ENCODE results near the gene HAUS8. TPM values are rescaled to one million over a fixed set of nuclear protein-coding genes. Genes with fewer than 3 reads are reported as not detected.

Gene HAUS8
- total and polyA plus RNA-seq, 10 of the 15 experiments (the other 5 are each of a cell fraction or from before 2014, with no cell fraction given) = 22.7 to 43.9 (median 34.4) TPM

DNA sequence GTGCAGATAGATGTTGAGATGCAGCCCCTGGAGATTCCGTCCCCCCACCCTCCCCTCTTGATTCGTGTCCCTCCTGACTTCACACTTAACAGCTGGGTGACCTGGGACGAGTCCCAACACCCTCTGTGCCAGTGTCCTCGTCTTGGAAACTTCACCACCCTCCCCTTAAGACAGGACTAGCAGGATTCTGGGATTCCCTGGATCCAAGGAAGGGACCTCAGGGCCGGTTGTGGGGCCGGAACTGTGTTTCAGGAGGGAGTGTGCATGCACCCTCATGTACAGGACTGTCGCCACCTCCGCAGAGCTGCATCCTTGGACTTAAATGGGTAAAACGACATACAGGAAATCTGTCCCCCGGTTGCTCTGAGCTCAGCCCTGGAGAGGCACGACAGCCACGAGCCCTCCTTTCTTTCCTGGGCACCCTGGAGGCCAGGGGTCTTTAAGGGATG is 1.3 kb upstream of the HAUS8 start:
- H2AFZ ChIP-seq (ENCODE audit: control insufficient read depth, low read depth, low read length) = no peak overlapping the region
- in situ Hi-C loops (cut with MboI) (no loop called here), intact Hi-C loops (cut with micrococcal nuclease; ENCODE audit: unreplicated experiment) (no loop called here)
- no peaks in the 10 kb centered on the region for H3K9me3 ChIP-seq (replicated peaks; ENCODE audit: control insufficient read depth, insufficient read depth, low read length)
- ChIA-PET RAD21 (ENCODE audit: unreplicated experiment) (interaction anchor here (0.6 to 7.7 kb wide), 10 partner anchors 33 to 357 kb away, joined by 3 to 91 read pairs (median 5); partner anchors contain the start of genes NWD1 and USE1), CTCF (interaction anchor here (1.0 to 2.3 kb wide), 10 partner anchors 8 to 206 kb away, joined by 3 to 7 read pairs (median 4); partner anchors contain the start of gene ANKLE1), SMC1A (ENCODE audit: uncharacterized antibody, unreplicated experiment) (interaction anchor here (0.6 to 11.7 kb wide), 6 partner anchors 8 to 138 kb away, joined by 3 to 88 read pairs (median 4); partner anchors contain the start of gene USE1), POLR2A (interaction anchor here (0.6 to 8.5 kb wide), 12 partner anchors 8 to 1015 kb away, joined by 3 to 111 read pairs (median 3); partner anchors contain the start of genes ANKLE1, BABAM1 and BST2)
- H3K27me3 ChIP-seq (replicated peaks in 1 of 2; ENCODE audit: control insufficient read depth in 2 of 2, insufficient read depth in 2 of 2, low read length in 1 of 2) = no peaks in the 10 kb centered on the region
- peak overlapping the region; percentile 83 for H3K9ac ChIP-seq (ENCODE audit: control insufficient read depth, insufficient read depth, low read length)
- 1% methylated on average over 12 of the region's 12 CpGs for WGBS (ENCODE audit: insufficient coverage, insufficient replicate concordance, low lambda C conversion rate, missing lambda C conversion rate)
- H3K4me1 ChIP-seq (ENCODE audit: control insufficient read depth, insufficient read depth, low read length) = peaks cover 41% of the 10 kb centered on the region
- H4K20me1 ChIP-seq (ENCODE audit: control insufficient read depth, insufficient read depth) = peaks cover 5% of the 10 kb centered on the region
- H3K4me3 ChIP-seq = peak overlapping the region; percentile 93
- H3K36me3 ChIP-seq (ENCODE audit: control insufficient read depth in 2 of 2, insufficient read depth in 2 of 2, low read length in 1 of 2) = no peaks in the 10 kb centered on the region
- no peak for DNase-seq (ENCODE audit: low read depth, low spot score)
- no peak for FAIRE-seq
- no peak for ATAC-seq
- peaks cover 92% of the 10 kb centered on the region for H3K79me2 ChIP-seq (ENCODE audit: control insufficient read depth, insufficient read depth, low read length)
- H3K27ac ChIP-seq (ENCODE audit: control insufficient read depth, insufficient read depth) = peak overlapping the region; percentile 87
- BruUV-seq (replicated peaks) = TSS peak; percentile 56
- H3K4me2 ChIP-seq (ENCODE audit: control insufficient read depth, insufficient read depth) = peak overlapping the region; percentile 88
- TF ChIP-seq CBX3 (IDR thresholded peaks at IDR 0.05; ENCODE audit: borderline replicate concordance, low read depth) = no peak
- no peak for TF ChIP-seq EED (IDR thresholded peaks at IDR 0.05; ENCODE audit: low read depth)
- no peak for TF ChIP-seq NRF1 (conservative IDR thresholded peaks at IDR 0.05; ENCODE audit: low read depth, low read length)
- no peak for TF ChIP-seq SP1 (IDR thresholded peaks at IDR 0.05; ENCODE audit: low read depth, low read length)
- no peak for TF ChIP-seq RFX5 (IDR thresholded peaks at IDR 0.05; ENCODE audit: low read depth, low read length)
- TF ChIP-seq, protein P1, sequence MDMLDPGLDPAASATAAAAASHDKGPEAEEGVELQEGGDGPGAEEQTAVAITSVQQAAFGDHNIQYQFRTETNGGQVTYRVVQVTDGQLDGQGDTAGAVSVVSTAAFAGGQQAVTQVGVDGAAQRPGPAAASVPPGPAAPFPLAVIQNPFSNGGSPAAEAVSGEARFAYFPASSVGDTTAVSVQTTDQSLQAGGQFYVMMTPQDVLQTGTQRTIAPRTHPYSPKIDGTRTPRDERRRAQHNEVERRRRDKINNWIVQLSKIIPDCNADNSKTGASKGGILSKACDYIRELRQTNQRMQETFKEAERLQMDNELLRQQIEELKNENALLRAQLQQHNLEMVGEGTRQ (IDR thresholded peaks at IDR 0.05; ENCODE audit: borderline replicate concordance, low read depth, low read length) = no peak
- TF ChIP-seq SUPT20H (IDR thresholded peaks at IDR 0.05; ENCODE audit: borderline replicate concordance, control insufficient read depth, low read depth, low read length) = no peak
- TF ChIP-seq BACH1 (IDR thresholded peaks at IDR 0.05; ENCODE audit: borderline replicate concordance) = 0 out of 2 replicates have a peak, but pooled peaks have one; percentile 25
- no peak; the same call in 1 of the 2 replicates for TF ChIP-seq SIN3A (IDR thresholded peaks at IDR 0.05; ENCODE audit: low read depth, low read length)
- TF ChIP-seq NBN (IDR thresholded peaks at IDR 0.05) = no peak
- no peak for TF ChIP-seq NFIC (IDR thresholded peaks at IDR 0.05; ENCODE audit: low read depth, low read length)
- TF ChIP-seq TAF1 (IDR thresholded peaks at IDR 0.05; ENCODE audit: borderline replicate concordance, low read depth, low read length) = no peak
- no peak for TF ChIP-seq BRCA1 (IDR thresholded peaks at IDR 0.05; ENCODE audit: low read depth, low read length)
- TF ChIP-seq, protein P2, sequence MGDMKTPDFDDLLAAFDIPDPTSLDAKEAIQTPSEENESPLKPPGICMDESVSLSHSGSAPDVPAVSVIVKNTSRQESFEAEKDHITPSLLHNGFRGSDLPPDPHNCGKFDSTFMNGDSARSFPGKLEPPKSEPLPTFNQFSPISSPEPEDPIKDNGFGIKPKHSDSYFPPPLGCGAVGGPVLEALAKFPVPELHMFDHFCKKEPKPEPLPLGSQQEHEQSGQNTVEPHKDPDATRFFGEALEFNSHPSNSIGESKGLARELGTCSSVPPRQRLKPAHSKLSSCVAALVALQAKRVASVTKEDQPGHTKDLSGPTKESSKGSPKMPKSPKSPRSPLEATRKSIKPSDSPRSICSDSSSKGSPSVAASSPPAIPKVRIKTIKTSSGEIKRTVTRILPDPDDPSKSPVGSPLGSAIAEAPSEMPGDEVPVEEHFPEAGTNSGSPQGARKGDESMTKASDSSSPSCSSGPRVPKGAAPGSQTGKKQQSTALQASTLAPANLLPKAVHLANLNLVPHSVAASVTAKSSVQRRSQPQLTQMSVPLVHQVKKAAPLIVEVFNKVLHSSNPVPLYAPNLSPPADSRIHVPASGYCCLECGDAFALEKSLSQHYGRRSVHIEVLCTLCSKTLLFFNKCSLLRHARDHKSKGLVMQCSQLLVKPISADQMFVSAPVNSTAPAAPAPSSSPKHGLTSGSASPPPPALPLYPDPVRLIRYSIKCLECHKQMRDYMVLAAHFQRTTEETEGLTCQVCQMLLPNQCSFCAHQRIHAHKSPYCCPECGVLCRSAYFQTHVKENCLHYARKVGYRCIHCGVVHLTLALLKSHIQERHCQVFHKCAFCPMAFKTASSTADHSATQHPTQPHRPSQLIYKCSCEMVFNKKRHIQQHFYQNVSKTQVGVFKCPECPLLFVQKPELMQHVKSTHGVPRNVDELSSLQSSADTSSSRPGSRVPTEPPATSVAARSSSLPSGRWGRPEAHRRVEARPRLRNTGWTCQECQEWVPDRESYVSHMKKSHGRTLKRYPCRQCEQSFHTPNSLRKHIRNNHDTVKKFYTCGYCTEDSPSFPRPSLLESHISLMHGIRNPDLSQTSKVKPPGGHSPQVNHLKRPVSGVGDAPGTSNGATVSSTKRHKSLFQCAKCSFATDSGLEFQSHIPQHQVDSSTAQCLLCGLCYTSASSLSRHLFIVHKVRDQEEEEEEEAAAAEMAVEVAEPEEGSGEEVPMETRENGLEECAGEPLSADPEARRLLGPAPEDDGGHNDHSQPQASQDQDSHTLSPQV (IDR thresholded peaks at IDR 0.05) = no peak
- TF ChIP-seq NFYA (IDR thresholded peaks at IDR 0.05; ENCODE audit: borderline replicate concordance, low read depth, low read length) = no peak
- no peak for TF ChIP-seq DPF2 (IDR thresholded peaks at IDR 0.05)
- peak; percentile 21 for TF ChIP-seq IKZF1 (conservative IDR thresholded peaks at IDR 0.05)
- TF ChIP-seq SRF (IDR thresholded peaks at IDR 0.05; ENCODE audit: low read depth in 2 of 2, low read length in 2 of 2) = peak; percentile 62 to 66; a peak in 2 of 4 replicates
- no peak for TF ChIP-seq GABPA (IDR thresholded peaks at IDR 0.05; ENCODE audit: low read depth)
